Transverse colon (tissue), 3 donors: ENCODE data around the gene NCMAP.

ENCODE experiments used
- POLR2A ChIP-seq: fragments of 450-650 bp; IDR thresholded peaks from one replicate; pipeline ENCODE4 v1.6.1; 2016; ENCODE audit warnings: antibody characterized with exemption, mild to moderate bottlenecking, moderate library complexity
- TF ChIP-seq, protein P1 (sequence below), 5 experiments: fragments of 200-600 bp in 3 of 5; fragments of 450-650 bp in 2 of 5; sonication (generic) in 3 of 5; IDR thresholded peaks; 1 replicate in 2 of 5; 2 replicates in 3 of 5; pipeline ENCODE4 v1.5.1; 2016 to 2017; ENCODE audit warnings: antibody characterized with exemption in 5 of 5, inconsistent platforms in 3 of 5, mild to moderate bottlenecking in 2 of 5, moderate library complexity in 1 of 5

DNA sequence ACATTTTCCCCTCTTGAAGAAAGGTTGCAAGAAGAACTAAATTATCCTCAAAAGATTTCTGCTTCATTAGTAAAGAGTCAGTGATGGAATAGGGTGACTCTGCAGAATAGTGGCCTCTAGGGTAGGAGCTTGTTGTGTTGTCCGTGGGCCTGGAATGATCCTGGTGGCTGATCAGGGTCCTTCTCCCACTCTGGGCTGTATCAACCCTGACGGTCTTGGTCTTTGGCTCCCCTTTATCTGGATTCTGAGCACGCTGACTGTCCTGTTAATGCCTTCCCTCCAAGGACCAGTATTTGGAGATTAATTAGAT is 50.4 kb downstream of the NCMAP start:
- TF ChIP-seq, protein P1, sequence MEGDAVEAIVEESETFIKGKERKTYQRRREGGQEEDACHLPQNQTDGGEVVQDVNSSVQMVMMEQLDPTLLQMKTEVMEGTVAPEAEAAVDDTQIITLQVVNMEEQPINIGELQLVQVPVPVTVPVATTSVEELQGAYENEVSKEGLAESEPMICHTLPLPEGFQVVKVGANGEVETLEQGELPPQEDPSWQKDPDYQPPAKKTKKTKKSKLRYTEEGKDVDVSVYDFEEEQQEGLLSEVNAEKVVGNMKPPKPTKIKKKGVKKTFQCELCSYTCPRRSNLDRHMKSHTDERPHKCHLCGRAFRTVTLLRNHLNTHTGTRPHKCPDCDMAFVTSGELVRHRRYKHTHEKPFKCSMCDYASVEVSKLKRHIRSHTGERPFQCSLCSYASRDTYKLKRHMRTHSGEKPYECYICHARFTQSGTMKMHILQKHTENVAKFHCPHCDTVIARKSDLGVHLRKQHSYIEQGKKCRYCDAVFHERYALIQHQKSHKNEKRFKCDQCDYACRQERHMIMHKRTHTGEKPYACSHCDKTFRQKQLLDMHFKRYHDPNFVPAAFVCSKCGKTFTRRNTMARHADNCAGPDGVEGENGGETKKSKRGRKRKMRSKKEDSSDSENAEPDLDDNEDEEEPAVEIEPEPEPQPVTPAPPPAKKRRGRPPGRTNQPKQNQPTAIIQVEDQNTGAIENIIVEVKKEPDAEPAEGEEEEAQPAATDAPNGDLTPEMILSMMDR (IDR thresholded peaks at IDR 0.05) = no peak
- TF ChIP-seq POLR2A = no peak
